IPS-20b (cell line): ENCODE results near the gene CYB5RL.

Source experiments
- H3K27ac ChIP-seq: one replicate; pipeline ENCODE4 v1.5.1; 2013; ENCODE audit warnings: low read length
- H3K27me3 ChIP-seq: 2 replicates; pipeline ENCODE4 v1.6.1; 2013; ENCODE audit warnings: mild to moderate bottlenecking, low read length, inconsistent platforms; ENCODE audit not compliant: insufficient read depth
- H3K36me3 ChIP-seq: 2 replicates; pipeline ENCODE4 v1.6.1; 2013; ENCODE audit warnings: low read depth, mild to moderate bottlenecking, inconsistent platforms, low read length, moderate library complexity; ENCODE audit not compliant: insufficient read depth
- H3K4me1 ChIP-seq: 2 replicates; pipeline ENCODE4 v1.6.1; 2013; ENCODE audit warnings: mild to moderate bottlenecking, control low read depth, inconsistent platforms, low read length, moderate library complexity; ENCODE audit not compliant: insufficient read depth
- H3K4me3 ChIP-seq: 2 replicates; pipeline ENCODE4 v1.5.1; 2013; ENCODE audit warnings: mild to moderate bottlenecking, low read length, inconsistent platforms
- H3K9ac ChIP-seq: 2 replicates; pipeline ENCODE4 v1.6.1; 2013; ENCODE audit warnings: low read depth, mild to moderate bottlenecking, inconsistent platforms, low read length, moderate library complexity
- H3K9me3 ChIP-seq: 2 replicates; pipeline ENCODE4 v1.6.1; 2013; ENCODE audit warnings: mild to moderate bottlenecking, low read depth, low read length, inconsistent platforms; ENCODE audit not compliant: insufficient read depth

The CYB5RL gene

GRCh38 chr1:54224233-54224632 is 24.4 kb upstream of the CYB5RL start:
- Histone ChIP-seq H3K27me3 (no peaks in the 10 kb centered on the region), H3K9me3 (no peaks in the 10 kb centered on the region), H3K4me1 (0 out of 2 replicates have a peak, but pooled peaks cover 4% of the 10 kb centered on the region), H3K36me3 (peaks cover 30% of the 10 kb centered on the region; the same call in 1 of the 2 replicates), H3K9ac (no peak overlapping the region), H3K4me3 (no peak overlapping the region), H3K27ac (no peak overlapping the region)

- H3K27ac ChIP-seq = no peak overlapping the region
- 0 out of 2 replicates have a peak, but pooled peaks cover 4% of the 10 kb centered on the region for H3K4me1 ChIP-seq
Measured at GRCh38 chr1:54223441-54224202, 23.8 kb upstream of the CYB5RL start.

GRCh38 chr1:54222711-54223110 is 22.9 kb upstream of the CYB5RL start:
- Histone ChIP-seq H3K27me3 (no peaks in the 10 kb centered on the region), H3K27ac (no peak overlapping the region), H3K4me3 (no peak overlapping the region), H3K9ac (no peak overlapping the region), H3K9me3 (no peaks in the 10 kb centered on the region), H3K4me1 (0 out of 2 replicates have a peak, but pooled peaks cover 4% of the 10 kb centered on the region), H3K36me3 (peaks cover 42% of the 10 kb centered on the region)

More at GRCh38 chr1:54223441-54224202, 23.8 kb upstream of the CYB5RL start:
- Histone ChIP-seq H3K36me3 (peaks cover 36% of the 10 kb centered on the region), H3K9ac (no peak overlapping the region), H3K27me3 (no peaks in the 10 kb centered on the region), H3K9me3 (no peaks in the 10 kb centered on the region), H3K4me3 (no peak overlapping the region)

- Histone ChIP-seq H3K36me3 (peaks cover 42% of the 10 kb centered on the region), H3K27ac (no peak overlapping the region)
Measured at GRCh38 chr1:54221867-54222484, 22.1 kb upstream of the CYB5RL start.

GRCh38 chr1:54221113-54221834 is 21.4 kb upstream of the CYB5RL start:
- Histone ChIP-seq H3K9me3 (no peaks in the 10 kb centered on the region), H3K27me3 (no peaks in the 10 kb centered on the region), H3K27ac (no peak overlapping the region), H3K4me1 (0 out of 2 replicates have a peak, but pooled peaks cover 4% of the 10 kb centered on the region), H3K4me3 (no peak overlapping the region), H3K9ac (no peak overlapping the region), H3K36me3 (peaks cover 46% of the 10 kb centered on the region)

More at GRCh38 chr1:54221867-54222484, 22.1 kb upstream of the CYB5RL start:
- no peaks in the 10 kb centered on the region for H3K27me3 ChIP-seq
- 0 out of 2 replicates have a peak, but pooled peaks cover 4% of the 10 kb centered on the region for H3K4me1 ChIP-seq
- no peak overlapping the region for H3K4me3 ChIP-seq
- H3K9me3 ChIP-seq = no peaks in the 10 kb centered on the region
- H3K9ac ChIP-seq = no peak overlapping the region

- no peaks in the 10 kb centered on the region for H3K27me3 ChIP-seq
- H3K4me3 ChIP-seq = no peak overlapping the region
- no peak overlapping the region for H3K27ac ChIP-seq
- peaks cover 51% of the 10 kb centered on the region for H3K36me3 ChIP-seq
- H3K4me1 ChIP-seq = 0 out of 2 replicates have a peak, but pooled peaks cover 4% of the 10 kb centered on the region
- no peaks in the 10 kb centered on the region for H3K9me3 ChIP-seq
- H3K9ac ChIP-seq = no peak overlapping the region
Measured at GRCh38 chr1:54220004-54220811, 20.4 kb upstream of the CYB5RL start.

- H3K9ac ChIP-seq = no peak overlapping the region
- H3K36me3 ChIP-seq = peaks cover 56% of the 10 kb centered on the region
- no peak overlapping the region for H3K4me3 ChIP-seq
- no peaks in the 10 kb centered on the region for H3K9me3 ChIP-seq
- no peak overlapping the region for H3K27ac ChIP-seq
- 0 out of 2 replicates have a peak, but pooled peaks cover 4% of the 10 kb centered on the region for H3K4me1 ChIP-seq
- H3K27me3 ChIP-seq = no peaks in the 10 kb centered on the region
Measured at GRCh38 chr1:54219688-54220003, 19.8 kb upstream of the CYB5RL start.

- Histone ChIP-seq H3K9ac (no peak overlapping the region), H3K4me3 (no peak overlapping the region), H3K36me3 (peaks cover 61% of the 10 kb centered on the region), H3K27me3 (no peaks in the 10 kb centered on the region), H3K4me1 (0 out of 2 replicates have a peak, but pooled peaks cover 4% of the 10 kb centered on the region), H3K27ac (no peak overlapping the region), H3K9me3 (no peaks in the 10 kb centered on the region)
Measured at GRCh38 chr1:54218883-54219687, 19.3 kb upstream of the CYB5RL start.

- no peak overlapping the region for H3K27ac ChIP-seq
- H3K27me3 ChIP-seq = no peaks in the 10 kb centered on the region
- H3K36me3 ChIP-seq = peaks cover 97% of the 10 kb centered on the region
- no peak overlapping the region for H3K9ac ChIP-seq
- H3K9me3 ChIP-seq = no peaks in the 10 kb centered on the region
- H3K4me1 ChIP-seq = no peaks in the 10 kb centered on the region
- H3K4me3 ChIP-seq = no peak overlapping the region
Measured at GRCh38 chr1:54215523-54215922, 15.7 kb upstream of the CYB5RL start.

GRCh38 chr1:54212872-54213271 is 13.0 kb upstream of the CYB5RL start:
- Histone ChIP-seq H3K9ac (no peak overlapping the region), H3K9me3 (no peaks in the 10 kb centered on the region), H3K4me1 (no peaks in the 10 kb centered on the region), H3K27ac (no peak overlapping the region), H3K27me3 (no peaks in the 10 kb centered on the region), H3K4me3 (no peak overlapping the region), H3K36me3 (peaks cover 95% of the 10 kb centered on the region)
